ENCODE measurements around the gene TMEM25. TPM values are rescaled to one million over a fixed set of nuclear protein-coding genes. Genes with fewer than 3 reads are reported as not detected.

The TMEM25 gene
- total and polyA plus RNA-seq, 2 of the 13 experiments (the other 11 are each of a cell fraction or from before 2014, with no cell fraction given): 7.5 to 17.2 TPM

GRCh38 chr11:118530683-118531596, at the start of gene TMEM25 (continued):
- TF ChIP-seq NR0B2 (CRISPR knock-in tag; IDR thresholded peaks at IDR 0.05) (no peak), GTF3A (CRISPR knock-in tag; conservative IDR thresholded peaks at IDR 0.05) (no peak), KMT2A (CRISPR knock-in tag; IDR thresholded peaks at IDR 0.05) (peak; percentile 74), ZNF616 (CRISPR knock-in tag; IDR thresholded peaks at IDR 0.05; ENCODE audit: low read depth) (peak; percentile 56; the same call in 1 of the 2 replicates), THAP11 (CRISPR knock-in tag; IDR thresholded peaks at IDR 0.05) (peak; percentile 78), TEF (CRISPR knock-in tag; IDR thresholded peaks at IDR 0.05) (no peak), ZNF766 (CRISPR knock-in tag; IDR thresholded peaks at IDR 0.05; ENCODE audit: borderline replicate concordance) (no peak; the same call in 1 of the 2 replicates), RFX1 (IDR thresholded peaks at IDR 0.05) (no peak), NFATC3 (CRISPR knock-in tag; IDR thresholded peaks at IDR 0.05) (no peak), HOXA3 (CRISPR knock-in tag; IDR thresholded peaks at IDR 0.05) (peak; percentile 51), MLLT10 (CRISPR knock-in tag; IDR thresholded peaks at IDR 0.05) (no peak), POGK (CRISPR knock-in tag; conservative IDR thresholded peaks at IDR 0.05) (peak; percentile 56), ZBTB10 (CRISPR knock-in tag; IDR thresholded peaks at IDR 0.05; ENCODE audit: borderline replicate concordance) (0 out of 2 replicates have a peak, but pooled peaks have one; percentile 36), NFE2 (CRISPR knock-in tag; IDR thresholded peaks at IDR 0.05) (no peak), ZNF747 (CRISPR knock-in tag; IDR thresholded peaks at IDR 0.05; ENCODE audit: borderline replicate concordance) (0 out of 2 replicates have a peak, but pooled peaks have one; percentile 18), GABPB1 (CRISPR knock-in tag; IDR thresholded peaks at IDR 0.05) (peak; percentile 76), TARDBP (CRISPR knock-in tag; IDR thresholded peaks at IDR 0.05) (peak; percentile 24; the same call in 1 of the 2 replicates), ZNF678 (CRISPR knock-in tag; IDR thresholded peaks at IDR 0.05) (no peak), ZNF230 (CRISPR knock-in tag; IDR thresholded peaks at IDR 0.05) (0 out of 2 replicates have a peak, but pooled peaks have one; percentile 21), ZNF101 (CRISPR knock-in tag; IDR thresholded peaks at IDR 0.05; ENCODE audit: borderline replicate concordance, low read depth) (no peak), RFX5 (IDR thresholded peaks at IDR 0.05; ENCODE audit: low read depth, low read length) (no peak), REPIN1 (CRISPR knock-in tag; IDR thresholded peaks at IDR 0.05; ENCODE audit: borderline replicate concordance, low read depth) (peak; percentile 44), ZFP36L1 (CRISPR knock-in tag; IDR thresholded peaks at IDR 0.05) (no peak), TFAP4 (IDR thresholded peaks at IDR 0.05; ENCODE audit: borderline replicate concordance, low read depth) (peak; percentile 38; the same call in 1 of the 2 replicates)

Measured in HepG2 (cell line).